ENCODE data around the gene TNMD.

DNA sequence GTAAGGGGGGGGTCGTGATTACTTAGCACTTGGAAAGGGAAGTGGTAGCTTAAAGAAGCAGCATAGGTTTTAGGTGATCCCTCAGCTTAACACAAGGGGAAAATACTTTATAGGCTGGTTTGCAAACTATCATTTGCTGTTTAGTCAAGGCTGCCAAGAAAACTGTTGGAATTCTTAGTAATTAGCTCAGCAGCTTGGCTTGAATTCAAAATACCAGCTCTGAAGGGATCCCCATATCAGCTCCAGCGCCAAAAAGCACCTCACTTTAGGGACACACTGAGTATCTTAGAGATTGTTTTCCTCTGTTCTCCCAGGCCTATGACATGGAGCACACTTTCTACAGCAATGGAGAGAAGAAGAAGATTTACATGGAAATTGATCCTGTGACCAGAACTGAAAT lies 8.8 kb downstream of the TNMD start:
- TF ChIP-seq, protein P1, sequence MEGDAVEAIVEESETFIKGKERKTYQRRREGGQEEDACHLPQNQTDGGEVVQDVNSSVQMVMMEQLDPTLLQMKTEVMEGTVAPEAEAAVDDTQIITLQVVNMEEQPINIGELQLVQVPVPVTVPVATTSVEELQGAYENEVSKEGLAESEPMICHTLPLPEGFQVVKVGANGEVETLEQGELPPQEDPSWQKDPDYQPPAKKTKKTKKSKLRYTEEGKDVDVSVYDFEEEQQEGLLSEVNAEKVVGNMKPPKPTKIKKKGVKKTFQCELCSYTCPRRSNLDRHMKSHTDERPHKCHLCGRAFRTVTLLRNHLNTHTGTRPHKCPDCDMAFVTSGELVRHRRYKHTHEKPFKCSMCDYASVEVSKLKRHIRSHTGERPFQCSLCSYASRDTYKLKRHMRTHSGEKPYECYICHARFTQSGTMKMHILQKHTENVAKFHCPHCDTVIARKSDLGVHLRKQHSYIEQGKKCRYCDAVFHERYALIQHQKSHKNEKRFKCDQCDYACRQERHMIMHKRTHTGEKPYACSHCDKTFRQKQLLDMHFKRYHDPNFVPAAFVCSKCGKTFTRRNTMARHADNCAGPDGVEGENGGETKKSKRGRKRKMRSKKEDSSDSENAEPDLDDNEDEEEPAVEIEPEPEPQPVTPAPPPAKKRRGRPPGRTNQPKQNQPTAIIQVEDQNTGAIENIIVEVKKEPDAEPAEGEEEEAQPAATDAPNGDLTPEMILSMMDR (IDR thresholded peaks at IDR 0.05 in 2 of 3, conservative IDR thresholded peaks at IDR 0.05 in 1 of 3; ENCODE audit: control insufficient read depth in 2 of 3, extremely low read depth in 1 of 3, insufficient read depth in 1 of 3, low read depth in 3 of 3, low read length in 3 of 3), result no peak
- TF ChIP-seq BMI1 (IDR thresholded peaks at IDR 0.05; ENCODE audit: borderline replicate concordance), result no peak
- no peak for TF ChIP-seq EP300 (IDR thresholded peaks at IDR 0.05; ENCODE audit: borderline replicate concordance in 1 of 2, control insufficient read depth in 1 of 2, low read depth in 2 of 2, low read length in 2 of 2)
- no peak for TF ChIP-seq TAF1 (IDR thresholded peaks at IDR 0.05; ENCODE audit: borderline replicate concordance, low read depth, low read length)
- no peak for TF ChIP-seq RAD51 (IDR thresholded peaks at IDR 0.05)
- no peak for TF ChIP-seq ZNF384 (IDR thresholded peaks at IDR 0.05; ENCODE audit: borderline replicate concordance, low read depth, low read length)
- no peak for TF ChIP-seq RCOR1 (conservative IDR thresholded peaks at IDR 0.05; ENCODE audit: low read depth, low read length)
- TF ChIP-seq POLR2AphosphoS5 (IDR thresholded peaks at IDR 0.05; ENCODE audit: low read length), result no peak

All from GM12878 (cell line).